Caco-2 (cell line): ENCODE data around the gene ESPNL. TPM values are rescaled to one million over a fixed set of nuclear protein-coding genes. Genes with fewer than 3 reads are reported as not detected.

Source experiments
- BruUV-seq: library from RNA; stranded (reverse); fragments of 400-500 nt; replicated peaks from 2 replicates; lab custom pipeline; 2021; lab: Mats Ljungman, UMichigan
- CTCF ChIA-PET: fragments of 300-600 bp; sonication (Branson Sonifier 250); formaldehyde crosslinking; loops from one replicate; lab custom pipeline; 2022; ENCODE audit warnings: antibody characterized with exemption; lab: Charles Lee
- POLR2A ChIA-PET: fragments of 300-600 bp; sonication (Branson Sonifier 250); formaldehyde crosslinking; loops from one replicate; lab custom pipeline; 2022; ENCODE audit warnings: antibody characterized with exemption; lab: Charles Lee
- DNase-seq, 2 experiments: peaks; one replicate each; pipeline versions ENCODE4 v3.0.0 to v3.0.0-alpha.2; 2020 to 2022
- H3K27me3 ChIP-seq: replicated peaks from 2 replicates; pipeline ENCODE4 v1.6.0; 2011; ENCODE audit warnings: low read length; ENCODE audit not compliant: control insufficient read depth, insufficient read depth
- H3K36me3 ChIP-seq: 2 replicates; pipeline ENCODE4 v1.5.1; 2011; ENCODE audit warnings: low read length; ENCODE audit not compliant: control insufficient read depth, insufficient read depth
- H3K4me1 ChIP-seq: fragments of 250-450 bp; sonication (Bioruptor Pico); 2 replicates; pipeline ENCODE4 v1.5.1; 2020; ENCODE audit warnings: mild to moderate bottlenecking
- H3K4me3 ChIP-seq: 2 replicates; pipeline ENCODE4 v1.5.1; 2011; ENCODE audit warnings: low read depth, mild to moderate bottlenecking, control low read depth, low read length
- H3K9me3 ChIP-seq: fragments of 250-450 bp; sonication (Bioruptor Pico); 2 replicates; pipeline ENCODE4 v1.5.1; 2020; ENCODE audit warnings: mild to moderate bottlenecking, moderate library complexity
- H3K27ac Mint-ChIP-seq: one replicate; pipeline ENCODE4 v1.8.0; 2022; ENCODE audit warnings: mixed read lengths; ENCODE audit not compliant: unreplicated experiment
- H3K27me3 Mint-ChIP-seq: one replicate; pipeline ENCODE4 v1.8.0; 2022; ENCODE audit warnings: mixed read lengths; ENCODE audit not compliant: insufficient read depth, unreplicated experiment
- H3K36me3 Mint-ChIP-seq: one replicate; pipeline ENCODE4 v1.8.0; 2022; ENCODE audit warnings: mild to moderate bottlenecking, mixed read lengths; ENCODE audit not compliant: insufficient read depth, unreplicated experiment
- H3K4me1 Mint-ChIP-seq: one replicate; pipeline ENCODE4 v1.8.0; 2022; ENCODE audit warnings: low read depth, mixed read lengths; ENCODE audit not compliant: unreplicated experiment
- H3K4me3 Mint-ChIP-seq: one replicate; pipeline ENCODE4 v1.8.0; 2022; ENCODE audit warnings: mild to moderate bottlenecking, moderate library complexity, mixed read lengths; ENCODE audit not compliant: unreplicated experiment
- H3K9me3 Mint-ChIP-seq: one replicate; pipeline ENCODE4 v1.8.0; 2022; ENCODE audit warnings: mixed read lengths; ENCODE audit not compliant: unreplicated experiment
- CTCF ChIP-seq, 2 experiments: fragments of 200-600 bp in 1 of 2; IDR thresholded peaks; 1 replicate in 1 of 2; 2 replicates in 1 of 2; pipeline versions ENCODE4 v1.5.1 to v1.8.0; 2011 to 2022; ENCODE audit warnings: antibody characterized with exemption in 1 of 2, control low read depth in 1 of 2, inconsistent platforms in 1 of 2, low read depth in 1 of 2, low read length in 1 of 2, mild to moderate bottlenecking in 1 of 2, moderate library complexity in 1 of 2; ENCODE audit not compliant: insufficient read depth in 1 of 2, severe bottlenecking in 1 of 2, unreplicated experiment in 1 of 2
- intact Hi-C: fragments of 100-400 bp; cut with micrococcal nuclease; formaldehyde crosslinking; loops from one replicate; pipeline ENCODE4 v1.10.0; 2022; ENCODE audit not compliant: unreplicated experiment
- total RNA-seq: library from RNA; stranded (reverse); gene quantifications from 2 replicates; pipeline ENCODE4 v1.2.3, GENCODE V29; 2022

ESPNL gene
- total RNA-seq, 1 experiment from 2014 or later = not detected

- no peak for TF ChIP-seq CTCF (IDR thresholded peaks at IDR 0.05; ENCODE audit: insufficient read depth in 1 of 2, low read depth in 1 of 2, low read length in 1 of 2, severe bottlenecking in 1 of 2, unreplicated experiment in 1 of 2)
- no peaks in the 10 kb centered on the region for H3K9me3 ChIP-seq
- H3K4me3 Mint-ChIP-seq = no peak overlapping the region
- H3K36me3 Mint-ChIP-seq = no peaks in the 10 kb centered on the region
- no peak overlapping the region for H3K4me3 ChIP-seq
- DNase-seq = no peak
- no TSS peak for BruUV-seq
- no peaks in the 10 kb centered on the region for H3K27me3 ChIP-seq
- intact Hi-C loops = no loop called here
- ChIA-PET POLR2A (no interaction called here), CTCF (no interaction called here)
- H3K36me3 ChIP-seq = no peaks in the 10 kb centered on the region
- no peaks in the 10 kb centered on the region for H3K4me1 Mint-ChIP-seq
- no peaks in the 10 kb centered on the region for H3K27me3 Mint-ChIP-seq
- H3K9me3 Mint-ChIP-seq = no peaks in the 10 kb centered on the region
- no peak overlapping the region for H3K27ac Mint-ChIP-seq
- no peaks in the 10 kb centered on the region for H3K4me1 ChIP-seq
Measured at GRCh38 chr2:238126338-238126737, 26.2 kb downstream of the ESPNL start.

GRCh38 chr2:238126775-238127164 lies 26.6 kb downstream of the ESPNL start:
- no peaks in the 10 kb centered on the region for H3K27me3 ChIP-seq
- no peaks in the 10 kb centered on the region for H3K4me1 ChIP-seq
- H3K9me3 ChIP-seq = no peaks in the 10 kb centered on the region
- no peak overlapping the region for H3K27ac Mint-ChIP-seq
- intact Hi-C loops = no loop called here
- H3K36me3 Mint-ChIP-seq = no peaks in the 10 kb centered on the region
- no peak overlapping the region for H3K4me3 ChIP-seq
- H3K4me1 Mint-ChIP-seq = no peaks in the 10 kb centered on the region
- no peaks in the 10 kb centered on the region for H3K36me3 ChIP-seq
- H3K27me3 Mint-ChIP-seq = no peaks in the 10 kb centered on the region
- H3K9me3 Mint-ChIP-seq = no peaks in the 10 kb centered on the region
- TF ChIP-seq CTCF (IDR thresholded peaks at IDR 0.05; ENCODE audit: insufficient read depth in 1 of 2, low read depth in 1 of 2, low read length in 1 of 2, severe bottlenecking in 1 of 2, unreplicated experiment in 1 of 2) = no peak
- BruUV-seq = no TSS peak
- CTCF ChIA-PET = no interaction called here
- H3K4me3 Mint-ChIP-seq = no peak overlapping the region
- DNase-seq = no peak
- POLR2A ChIA-PET = no interaction called here

- intact Hi-C loops = no loop called here
- no peaks in the 10 kb centered on the region for H3K4me1 Mint-ChIP-seq
- BruUV-seq = no TSS peak
- H3K27me3 ChIP-seq = no peaks in the 10 kb centered on the region
- no peaks in the 10 kb centered on the region for H3K36me3 Mint-ChIP-seq
- no peak overlapping the region for H3K4me3 ChIP-seq
- no peaks in the 10 kb centered on the region for H3K4me1 ChIP-seq
- H3K36me3 ChIP-seq = no peaks in the 10 kb centered on the region
- H3K4me3 Mint-ChIP-seq = no peak overlapping the region
- no peaks in the 10 kb centered on the region for H3K9me3 ChIP-seq
- no peak for DNase-seq
- H3K27ac Mint-ChIP-seq = no peak overlapping the region
- no peaks in the 10 kb centered on the region for H3K9me3 Mint-ChIP-seq
- no peaks in the 10 kb centered on the region for H3K27me3 Mint-ChIP-seq
- CTCF ChIA-PET = no interaction called here
- POLR2A ChIA-PET = no interaction called here
- no peak for TF ChIP-seq CTCF (IDR thresholded peaks at IDR 0.05; ENCODE audit: insufficient read depth in 1 of 2, low read depth in 1 of 2, low read length in 1 of 2, severe bottlenecking in 1 of 2, unreplicated experiment in 1 of 2)
Measured at GRCh38 chr2:238127165-238128060, 27.3 kb downstream of the ESPNL start.
